ENCODE data around the gene AGBL5.

The AGBL5 gene

GRCh38 chr2:27050996-27051901 lies at the start of gene AGBL5:
AGBL5 (plus strand) TSS chr2:27051668; CDS start chr2:27052959, 1,291 bp downstream.
- peak; percentile 23 to 96 (median 89) for DNase-seq

GRCh38 chr2:27001950-27002349 lies 49.5 kb upstream of the AGBL5 start:
- peak in 1 of 56 donors; percentile 42 for DNase-seq

- DNase-seq: no peak
Observed at GRCh38 chr2:27003007-27003406, 48.5 kb upstream of the AGBL5 start.

- peak in 1 of 56 donors; percentile 27 for DNase-seq
Observed at GRCh38 chr2:27003857-27004256, 47.6 kb upstream of the AGBL5 start.

GRCh38 chr2:27006602-27007415 lies 44.7 kb upstream of the AGBL5 start:
- no peak for DNase-seq

- DNase-seq: no peak
Observed at GRCh38 chr2:27007416-27008374, 43.8 kb upstream of the AGBL5 start.

GRCh38 chr2:27008678-27009077 lies 42.8 kb upstream of the AGBL5 start:
- DNase-seq: no peak

- DNase-seq: no peak
Observed at GRCh38 chr2:27009083-27009482, 42.4 kb upstream of the AGBL5 start.

- no peak for DNase-seq
Observed at GRCh38 chr2:27009716-27010115, 41.8 kb upstream of the AGBL5 start.

- no peak for DNase-seq
Observed at GRCh38 chr2:27010139-27010538, 41.3 kb upstream of the AGBL5 start.

GRCh38 chr2:27013738-27014137 lies 37.7 kb upstream of the AGBL5 start:
- DNase-seq: no peak

- peak in 4 of 56 donors; percentile 6 to 24 (median 16) for DNase-seq
Observed at GRCh38 chr2:27014771-27015433, 36.6 kb upstream of the AGBL5 start.

GRCh38 chr2:27016801-27017325 lies 34.6 kb upstream of the AGBL5 start:
- DNase-seq: peak in 29 of 56 donors; percentile 5 to 75 (median 21)

- no peak for DNase-seq
Observed at GRCh38 chr2:27018142-27018541, 33.3 kb upstream of the AGBL5 start.

GRCh38 chr2:27019459-27019858 lies 32.0 kb upstream of the AGBL5 start:
- DNase-seq: no peak

- no peak for DNase-seq
Observed at GRCh38 chr2:27019931-27020855, 31.3 kb upstream of the AGBL5 start.

GRCh38 chr2:27021253-27022049 lies 30.0 kb upstream of the AGBL5 start:
- no peak for DNase-seq

- DNase-seq: no peak
Observed at GRCh38 chr2:27023740-27024139, 27.7 kb upstream of the AGBL5 start.

All from amygdala (tissue), 56 donors.